Amniotic stem cell (primary cell): ENCODE data around the gene TXNRD2.
"Not testable (repeated sequence)": the region's sequence is repeated elsewhere in the genome, so short reads cannot be mapped to it uniquely, and the experiment has no call there.

Experiments
- DNase-seq: peaks from one replicate; lab custom pipeline; 2025; lab: John Stamatoyannopoulos, UW

Gene TXNRD2

DNA sequence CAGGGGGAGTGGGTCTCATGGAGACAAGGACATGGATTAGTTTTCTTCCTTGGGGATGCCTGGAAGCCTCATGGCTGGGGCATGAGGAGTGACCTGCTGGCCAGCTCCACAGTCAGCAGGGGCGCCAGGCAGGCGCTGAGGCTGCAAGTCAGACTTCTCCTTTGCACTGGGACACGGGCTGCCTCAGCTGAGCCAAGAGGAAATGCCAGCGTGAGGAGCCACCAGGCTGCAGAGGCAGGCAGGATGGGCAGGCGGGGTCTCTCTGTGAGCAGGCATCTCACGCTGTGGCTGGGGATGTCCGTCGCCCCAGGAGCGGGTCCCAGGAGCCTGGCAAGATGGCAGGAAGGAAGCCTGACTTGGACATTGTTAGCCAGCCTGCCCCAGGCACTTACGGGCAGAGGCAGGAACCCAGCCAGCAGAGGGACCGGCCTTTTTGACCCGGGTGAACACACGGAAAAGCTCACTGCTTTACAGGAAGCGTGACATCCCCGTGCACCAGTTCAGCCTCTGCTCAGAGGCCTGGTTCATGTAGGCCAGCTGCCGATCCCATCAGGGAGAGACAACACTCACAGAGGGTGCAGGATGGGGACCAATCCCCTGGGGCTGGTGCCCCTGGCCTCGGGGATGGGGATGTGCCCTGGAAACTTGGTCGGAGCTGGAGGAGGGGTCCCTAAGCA, 97.1 kb downstream of the TXNRD2 start:
- peak; percentile 22 for DNase-seq

GRCh38 chr22:19843857-19844376, 97.7 kb downstream of the TXNRD2 start:
- no peak for DNase-seq

- no peak for DNase-seq
These were observed 98.3 kb downstream of the TXNRD2 start for GRCh38 chr22:19843107-19843856.

GRCh38 chr22:19842393-19843106, 99.1 kb downstream of the TXNRD2 start:
- no peak for DNase-seq

DNA sequence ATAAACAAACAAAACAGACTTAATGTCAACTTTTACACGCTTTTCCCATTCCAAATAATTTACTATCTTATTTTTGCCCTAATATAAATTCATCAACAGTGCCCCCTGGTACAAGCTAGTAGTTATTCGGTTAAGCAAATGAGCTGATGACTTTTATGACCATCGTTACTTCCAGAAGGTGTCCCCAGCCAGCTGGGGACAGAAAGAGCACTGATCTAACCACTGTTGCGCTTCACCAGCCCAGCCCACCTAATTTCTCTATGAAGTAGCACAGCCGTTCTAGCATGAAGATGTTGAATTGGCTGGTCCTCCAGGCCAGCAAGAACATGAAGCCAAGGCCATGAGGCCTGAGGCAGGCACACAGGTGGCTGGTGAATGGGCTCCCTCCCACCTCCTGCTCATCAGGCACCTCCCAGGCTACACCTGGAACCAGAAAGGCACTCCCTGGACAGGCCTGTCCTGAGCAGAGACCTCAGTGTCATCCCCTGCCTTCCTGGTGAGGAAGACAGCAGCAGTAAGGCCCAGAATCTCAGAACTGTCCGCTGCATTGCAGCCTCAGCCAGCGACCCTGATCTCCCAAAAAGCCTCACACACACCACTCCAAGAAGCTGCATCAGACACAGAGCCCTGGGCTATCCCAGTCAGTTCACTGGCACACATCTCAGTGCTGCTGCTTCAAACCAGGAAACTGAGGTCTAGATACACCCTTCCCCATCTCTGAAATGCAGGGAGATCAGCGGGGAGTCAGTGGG, 99.8 kb downstream of the TXNRD2 start:
- no peak for DNase-seq

- DNase-seq: no peak
These were observed 100.5 kb downstream of the TXNRD2 start for GRCh38 chr22:19840955-19841640.

DNA sequence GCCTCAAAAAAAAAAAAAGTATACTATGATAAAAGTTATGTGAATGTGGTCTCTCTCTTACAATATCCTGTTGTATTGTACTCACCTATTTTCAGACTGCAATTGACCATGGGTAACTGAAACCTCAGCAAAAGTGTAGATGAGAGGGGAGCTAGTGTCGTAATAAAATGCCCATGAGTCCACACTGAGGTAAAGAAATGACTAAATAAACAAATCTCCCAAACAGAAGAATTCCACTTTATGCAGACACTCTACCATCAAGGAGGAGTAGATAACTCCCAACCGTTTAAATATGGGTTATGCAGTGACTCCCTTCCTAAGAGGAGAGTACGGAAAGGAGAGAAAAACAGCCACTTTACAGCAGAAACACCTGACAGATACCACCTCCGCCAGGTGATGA, 101.6 kb downstream of the TXNRD2 start:
- no peak for DNase-seq

DNA sequence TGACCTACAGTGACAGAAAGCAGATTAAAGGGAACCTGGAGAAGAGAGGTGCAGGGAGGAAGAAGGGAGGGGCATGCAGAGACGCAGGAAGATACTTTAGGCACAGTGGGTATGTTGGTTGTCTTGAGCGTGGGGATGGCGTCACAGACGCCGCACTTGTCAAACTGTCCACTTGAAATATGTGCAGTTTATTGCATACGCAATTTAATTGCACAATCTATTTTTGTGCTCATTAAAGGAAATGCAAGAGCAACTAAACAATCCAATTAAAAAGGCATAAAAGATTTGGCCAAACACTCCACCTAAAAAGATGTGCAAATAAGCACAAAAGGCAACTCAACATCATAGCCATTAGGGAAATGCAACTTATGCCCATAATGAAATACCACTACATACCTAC, 103.7 kb downstream of the TXNRD2 start:
- DNase-seq: no peak

DNA sequence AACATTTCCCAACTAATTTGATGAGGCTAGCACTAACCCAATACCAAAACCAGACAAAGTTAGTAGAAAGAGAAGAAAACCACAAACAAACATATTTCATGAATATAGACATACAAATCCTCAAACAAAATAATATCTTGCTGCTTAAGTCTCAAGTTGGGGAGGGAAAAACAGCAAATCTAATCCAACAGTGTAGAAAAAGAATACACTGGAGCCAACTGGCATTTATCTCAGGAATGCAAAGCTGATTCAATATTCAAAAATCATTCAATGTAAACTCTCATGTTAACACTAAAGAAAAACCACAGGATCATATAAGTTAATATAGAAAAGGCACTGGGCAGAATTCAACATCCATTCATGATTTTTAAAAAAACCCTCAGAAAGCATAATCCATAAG, 105.1 kb downstream of the TXNRD2 start:
- no peak for DNase-seq

DNA sequence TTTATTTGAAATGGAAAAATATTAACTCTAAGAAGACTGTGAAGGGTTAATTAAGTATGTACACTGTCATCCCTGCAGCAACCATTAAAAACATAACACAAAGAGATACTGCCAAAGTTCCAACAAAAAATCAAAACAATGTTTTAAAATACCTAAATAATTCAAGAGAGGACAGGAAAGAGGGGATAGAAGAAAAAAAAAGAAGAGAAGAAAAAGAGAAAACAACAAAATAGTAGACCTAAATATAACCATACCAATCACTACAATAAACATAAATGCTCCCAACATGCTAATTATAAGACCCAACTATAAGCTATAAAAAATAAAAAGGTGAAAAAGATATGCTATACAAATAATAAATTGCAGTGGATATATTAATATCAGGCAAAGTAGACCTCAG, 107.0 kb downstream of the TXNRD2 start:
- no peak for DNase-seq

DNA sequence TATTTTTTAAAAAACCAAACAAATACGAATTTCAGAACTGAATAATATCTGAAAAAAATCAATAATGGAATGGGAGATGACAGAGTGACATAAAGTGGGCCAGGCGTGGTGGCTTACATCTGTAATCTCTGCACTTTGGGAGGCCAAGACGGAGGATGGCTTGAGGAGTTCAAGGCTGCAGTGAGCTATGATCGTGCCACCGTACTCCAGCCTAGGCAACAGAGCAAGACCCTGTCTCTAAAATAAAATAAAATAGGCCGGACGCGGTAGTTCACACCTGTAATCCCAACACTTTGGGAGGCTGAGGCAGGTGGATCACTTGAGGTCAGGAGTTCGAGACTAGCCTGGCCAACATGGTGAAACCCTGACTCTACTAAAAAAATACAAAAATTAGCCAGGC, 108.3 kb downstream of the TXNRD2 start:
- DNase-seq: not testable (repeated sequence)

DNA sequence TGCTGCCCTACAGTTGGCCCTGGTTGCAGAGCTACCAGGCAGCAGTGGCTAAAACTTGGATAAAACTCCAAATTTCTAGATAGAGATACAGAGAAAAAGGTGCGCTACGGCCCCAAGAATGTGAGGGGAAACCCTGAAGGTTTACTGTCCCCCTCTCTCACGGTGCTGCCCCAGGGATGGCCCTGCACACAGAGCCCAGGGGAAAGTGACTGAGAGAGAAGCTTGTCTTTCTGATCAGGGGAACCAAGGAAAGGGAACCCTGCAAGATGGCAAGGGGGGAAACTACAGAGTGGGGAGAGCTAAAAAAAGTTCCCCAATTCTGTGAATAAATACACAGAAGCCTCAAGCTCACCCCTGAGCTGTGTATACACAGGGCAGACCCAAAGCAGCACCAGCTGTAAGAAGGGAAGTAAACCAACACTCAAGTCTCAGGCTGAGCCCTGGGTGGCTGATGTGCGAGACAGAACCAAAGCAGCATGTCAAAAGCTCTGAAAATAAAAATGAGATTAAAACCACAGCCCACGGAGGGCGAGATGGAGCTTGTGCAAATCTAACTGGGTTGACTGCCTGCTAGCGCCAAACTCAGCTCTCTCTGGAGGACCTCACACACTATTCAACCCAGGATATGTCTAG, 109.0 kb downstream of the TXNRD2 start:
- DNase-seq: no peak

GRCh38 chr22:19831979-19832378, 109.6 kb downstream of the TXNRD2 start:
- not testable (repeated sequence) for DNase-seq

DNA sequence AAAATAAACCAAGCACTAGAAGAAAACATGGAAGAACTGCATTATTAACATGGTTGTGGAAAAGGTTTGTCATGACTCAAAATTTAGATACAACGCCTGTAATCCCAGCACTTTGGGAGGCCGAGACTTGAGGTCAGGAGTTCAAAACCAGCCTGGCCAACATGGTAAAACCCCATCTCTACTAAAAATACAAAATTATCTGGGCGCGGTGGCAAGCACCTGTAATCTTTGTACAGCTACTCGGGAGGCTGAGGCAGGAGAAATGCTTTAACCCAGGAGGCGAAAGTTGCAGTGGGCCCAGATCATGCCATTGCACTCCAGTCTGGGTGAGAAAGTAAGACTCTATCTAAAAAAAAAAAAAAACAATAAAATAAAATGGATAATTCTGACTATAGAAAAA, 110.6 kb downstream of the TXNRD2 start:
- DNase-seq: no peak

GRCh38 chr22:19828035-19828401, 113.6 kb downstream of the TXNRD2 start:
- no peak for DNase-seq

GRCh38 chr22:19827341-19828034, 114.1 kb downstream of the TXNRD2 start:
- DNase-seq: no peak

DNA sequence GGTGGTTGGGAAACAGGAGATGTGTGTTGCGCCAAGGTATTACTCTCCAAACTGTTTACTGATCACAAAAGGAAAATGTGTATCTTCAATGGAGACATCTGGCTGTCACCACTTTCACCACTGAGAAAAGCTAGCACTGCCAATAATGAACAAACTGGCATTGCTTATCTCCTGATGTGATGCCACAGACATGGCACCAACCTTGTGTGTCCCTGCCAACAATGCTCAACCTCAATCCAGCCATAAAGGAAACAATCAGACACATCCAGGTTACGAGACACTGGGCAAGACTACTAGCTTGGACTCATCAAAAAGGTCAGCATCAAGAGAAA, 115.0 kb downstream of the TXNRD2 start:
- DNase-seq: no peak

- DNase-seq: no peak
These were observed 115.6 kb downstream of the TXNRD2 start for GRCh38 chr22:19825904-19826618.
